ENCODE data around the gene PEAK1. TPM values are rescaled to one million over a fixed set of nuclear protein-coding genes. Genes with fewer than 3 reads are reported as not detected.
"Not testable (repeated sequence)": the region's sequence is repeated elsewhere in the genome, so short reads cannot be mapped to it uniquely, and the experiment has no call there.

The PEAK1 gene
- total and polyA plus RNA-seq, 7 donors = 4.0 to 32.1 (median 25.3) TPM

- Histone ChIP-seq H3K27me3 (ENCODE audit: insufficient read depth in 3 of 3, low read length in 2 of 3) (no peaks in the 10 kb centered on the region), H3K4me1 (no peaks in the 10 kb centered on the region), H3K36me3 (ENCODE audit: insufficient read depth in 1 of 2, low read depth in 1 of 2) (peaks cover 0 to 20% of the 10 kb centered on the region in 2 donors), H3K27ac (no peak overlapping the region), H3K9me3 (no peaks in the 10 kb centered on the region), H3K4me3 (no peak overlapping the region)
- 92 to 95% (median 93%) methylated on average over 5 of the region's 5 CpGs for WGBS, 3 donors
- TF ChIP-seq CTCF (IDR thresholded peaks at IDR 0.05) = no peak
- ATAC-seq (no peak), DNase-seq (no peak)
- intact Hi-C loops (cut with DNase I) = no loop called here
Observed at GRCh38 chr15:77181305-77182074, 238.4 kb downstream of the PEAK1 start.

GRCh38 chr15:77180757-77181156 is 239.1 kb downstream of the PEAK1 start:
- 80 to 87% (median 82%) methylated on average over 5 of the region's 5 CpGs for WGBS, 3 donors
- Histone ChIP-seq H3K9me3 (no peaks in the 10 kb centered on the region), H3K36me3 (ENCODE audit: insufficient read depth in 1 of 2, low read depth in 1 of 2) (peaks cover 0 to 20% of the 10 kb centered on the region in 2 donors), H3K27ac (no peak overlapping the region), H3K27me3 (ENCODE audit: insufficient read depth in 3 of 3, low read length in 2 of 3) (no peaks in the 10 kb centered on the region), H3K4me1 (no peaks in the 10 kb centered on the region), H3K4me3 (no peak overlapping the region)
- no peak for TF ChIP-seq CTCF (IDR thresholded peaks at IDR 0.05)
- DNase-seq (no peak), ATAC-seq (no peak)
- intact Hi-C loops (cut with DNase I) = no loop called here

GRCh38 chr15:77180270-77180669 is 239.6 kb downstream of the PEAK1 start:
- no peaks in the 10 kb centered on the region for H3K27me3 ChIP-seq (ENCODE audit: insufficient read depth in 3 of 3, low read length in 2 of 3)
- no peak for TF ChIP-seq CTCF (IDR thresholded peaks at IDR 0.05)
- no peak for ATAC-seq
- no peaks in the 10 kb centered on the region for H3K9me3 ChIP-seq
- DNase-seq = no peak
- intact Hi-C loops (cut with DNase I) = no loop called here
- peaks cover 0 to 20% of the 10 kb centered on the region in 2 donors for H3K36me3 ChIP-seq (ENCODE audit: insufficient read depth in 1 of 2, low read depth in 1 of 2)
- no peak overlapping the region for H3K27ac ChIP-seq
- no peaks in the 10 kb centered on the region for H3K4me1 ChIP-seq
- no peak overlapping the region for H3K4me3 ChIP-seq
- WGBS, 3 donors = 89 to 95% (median 91%) methylated on average over 6 of the region's 6 CpGs

GRCh38 chr15:77179541-77179998 is 240.3 kb downstream of the PEAK1 start:
- Histone ChIP-seq H3K4me1 (no peaks in the 10 kb centered on the region), H3K36me3 (ENCODE audit: insufficient read depth in 1 of 2, low read depth in 1 of 2) (peaks cover 0 to 20% of the 10 kb centered on the region in 2 donors), H3K4me3 (no peak overlapping the region), H3K9me3 (no peaks in the 10 kb centered on the region), H3K27me3 (ENCODE audit: insufficient read depth in 3 of 3, low read length in 2 of 3) (no peaks in the 10 kb centered on the region), H3K27ac (no peak overlapping the region)
- intact Hi-C loops (cut with DNase I) = no loop called here
- no peak for DNase-seq
- no peak for ATAC-seq
- no peak for TF ChIP-seq CTCF (IDR thresholded peaks at IDR 0.05)

GRCh38 chr15:77178411-77178810 is 241.5 kb downstream of the PEAK1 start:
- Histone ChIP-seq H3K27me3 (ENCODE audit: insufficient read depth in 3 of 3, low read length in 2 of 3) (no peaks in the 10 kb centered on the region), H3K4me1 (no peaks in the 10 kb centered on the region), H3K4me3 (no peak overlapping the region), H3K36me3 (ENCODE audit: insufficient read depth in 1 of 2, low read depth in 1 of 2) (peaks cover 0 to 20% of the 10 kb centered on the region in 2 donors), H3K27ac (no peak overlapping the region), H3K9me3 (no peaks in the 10 kb centered on the region)
- intact Hi-C loops (cut with DNase I) = no loop called here
- TF ChIP-seq CTCF (IDR thresholded peaks at IDR 0.05) = no peak
- DNase-seq (no peak), ATAC-seq (no peak)

GRCh38 chr15:77176148-77176547 is 243.8 kb downstream of the PEAK1 start:
- DNase-seq; intact Hi-C loops (cut with DNase I); ATAC-seq; H3K4me1 ChIP-seq; H3K4me3 ChIP-seq; H3K27ac ChIP-seq; H3K27me3 ChIP-seq (ENCODE audit: insufficient read depth in 3 of 3, low read length in 2 of 3); H3K9me3 ChIP-seq: not testable (repeated sequence)
- H3K36me3 ChIP-seq (ENCODE audit: insufficient read depth in 1 of 2, low read depth in 1 of 2) = peaks cover 0 to 12% of the 10 kb centered on the region in 2 donors
- WGBS, 3 donors = 100% methylated on average over 1 of the region's 1 CpG; no CpG with 5 or more reads in 2 of the 3 donors
